IPS-NIHi7 (cell line): ENCODE data around the gene MDN1.

Experiments
- DNase-seq: peaks from one replicate; pipeline ENCODE4 v3.0.0; 2012; ENCODE audit warnings: mixed read lengths; ENCODE audit errors: extremely low spot score

Gene MDN1

DNA sequence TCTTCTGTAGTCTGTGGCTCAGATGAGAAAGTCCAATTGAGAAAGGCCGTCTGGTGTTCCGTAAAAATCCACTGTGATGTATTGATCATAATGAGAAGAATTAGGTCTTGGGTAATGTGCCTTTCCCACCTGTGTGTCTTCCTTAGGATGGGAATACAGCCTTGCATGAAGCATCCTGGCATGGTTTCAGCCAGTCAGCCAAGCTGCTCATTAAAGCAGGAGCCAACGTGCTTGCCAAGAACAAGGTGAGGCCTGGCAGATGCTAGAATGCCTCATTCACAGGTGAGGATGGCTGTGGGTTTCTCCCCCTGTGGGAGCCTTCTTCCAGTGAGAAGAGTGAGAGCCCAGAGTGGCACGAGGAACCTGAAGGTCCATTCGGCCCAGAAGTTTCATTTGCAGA, 213.7 kb downstream of the MDN1 start:
- no peak for DNase-seq

DNA sequence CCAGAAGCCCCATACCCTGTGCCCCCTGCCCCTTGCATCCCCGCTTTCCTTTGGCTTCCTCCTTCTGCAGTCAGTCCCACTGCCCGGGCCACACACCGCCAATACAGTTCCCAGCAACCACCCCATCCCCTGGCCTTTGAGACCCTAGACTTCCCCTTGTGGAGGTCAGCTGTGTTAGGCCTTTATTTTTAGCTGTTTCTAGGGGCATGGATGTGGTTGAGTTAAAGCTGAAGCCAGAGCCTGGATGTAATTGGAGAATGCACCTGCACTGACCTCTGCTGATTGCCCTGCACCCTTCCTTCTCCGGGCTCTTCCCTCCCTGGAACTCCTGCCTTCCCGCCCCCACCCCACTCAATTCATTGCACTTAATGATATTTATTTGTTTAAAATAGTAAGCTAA, 214.9 kb downstream of the MDN1 start:
- peak; percentile 25 for DNase-seq

DNA sequence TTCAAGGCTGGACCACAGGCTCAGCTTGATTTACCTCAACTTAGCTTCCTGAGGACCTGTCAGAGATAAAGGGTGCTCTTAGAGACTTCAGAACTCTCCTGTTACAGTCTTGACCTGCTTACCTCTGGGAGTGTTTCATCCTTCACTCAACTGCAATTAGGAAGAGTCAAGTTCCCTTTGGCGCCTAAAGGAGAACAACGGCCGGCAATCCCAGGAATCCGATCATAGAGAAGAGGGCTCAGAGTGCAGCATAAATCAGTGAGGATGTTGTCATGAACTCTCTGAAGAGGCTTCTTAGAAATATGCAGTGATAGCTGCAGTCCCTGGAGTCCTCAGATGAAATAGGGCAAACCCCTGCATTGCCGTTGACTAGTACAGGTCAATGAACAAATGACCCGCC, 217.4 kb downstream of the MDN1 start:
- no peak for DNase-seq

DNA sequence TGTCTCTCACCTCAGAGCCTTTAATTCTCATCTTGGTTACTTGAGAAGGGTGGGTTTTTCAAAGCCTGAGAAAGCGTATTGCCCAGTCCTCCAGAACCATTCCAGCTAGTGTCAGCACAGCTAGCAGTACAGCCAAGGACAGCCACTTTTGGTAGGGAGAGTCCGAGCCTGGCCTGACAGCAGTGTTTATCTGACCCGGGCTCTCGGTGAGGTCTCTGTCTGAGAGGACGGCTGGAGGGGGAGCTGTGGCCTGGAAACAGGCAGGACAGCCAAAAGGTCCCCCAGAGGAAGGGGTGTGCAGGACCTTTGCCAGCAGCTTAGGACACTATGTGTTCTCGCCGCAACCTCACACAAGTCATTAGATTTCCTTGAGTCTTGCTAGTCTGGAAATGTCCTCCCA, 219.9 kb downstream of the MDN1 start:
- no peak for DNase-seq

DNA sequence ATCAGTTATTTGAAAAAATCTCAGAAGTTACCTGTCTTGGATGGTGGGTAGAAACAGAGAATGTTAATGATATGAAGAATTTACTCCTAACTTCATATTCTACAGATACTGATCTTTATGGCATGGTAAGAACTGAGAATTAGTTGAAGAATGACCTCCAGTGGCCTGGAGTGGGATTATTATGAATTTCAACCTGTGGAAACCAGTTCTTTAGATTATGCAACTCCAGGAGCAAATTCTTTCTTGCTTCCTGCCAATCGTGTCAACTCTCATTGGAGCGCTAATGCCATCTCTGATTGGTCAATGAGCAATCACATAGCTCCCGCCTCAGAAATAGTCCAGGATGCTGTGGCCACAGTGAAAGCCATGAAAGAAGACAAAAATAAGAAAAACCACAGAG, 221.6 kb downstream of the MDN1 start:
- DNase-seq, result peak; percentile 43

DNA sequence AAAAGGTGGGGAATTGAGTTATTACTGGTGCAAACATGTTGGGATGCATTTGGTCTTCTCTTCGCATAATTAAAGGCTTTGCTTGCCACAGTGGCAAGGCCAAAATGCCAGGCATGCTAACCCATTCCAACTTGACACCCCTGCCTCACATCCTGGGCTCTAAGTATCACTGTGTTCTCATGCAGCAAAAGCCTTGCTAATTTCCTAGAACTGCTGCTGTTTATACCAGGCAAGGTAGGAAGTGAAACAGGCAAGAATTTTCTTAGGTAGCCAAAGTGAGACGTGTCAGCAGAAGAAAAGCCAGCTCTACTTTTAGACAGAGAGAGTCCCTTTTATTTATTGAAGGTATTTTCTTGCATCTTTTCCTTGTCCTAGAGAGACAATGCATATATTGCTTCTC, 222.2 kb downstream of the MDN1 start:
- no peak for DNase-seq

DNA sequence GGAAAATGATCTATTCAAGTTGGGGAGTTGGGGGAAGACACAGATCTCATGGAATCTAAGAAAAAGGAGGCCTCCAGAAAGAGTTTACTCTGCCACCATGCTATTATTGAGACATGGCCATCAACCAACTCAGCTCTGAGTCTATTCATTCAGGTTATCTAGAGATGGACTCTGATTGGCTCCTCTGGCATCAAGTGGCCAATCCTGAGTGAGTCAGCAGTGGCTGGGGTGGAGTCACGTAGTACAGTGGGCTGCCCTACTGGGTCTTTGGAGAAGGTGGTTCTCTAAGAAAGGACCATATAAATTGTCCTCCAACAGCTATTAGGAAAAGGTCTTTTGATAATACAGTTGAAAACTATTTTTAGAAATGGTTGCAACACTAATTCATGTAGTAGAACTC, 223.1 kb downstream of the MDN1 start:
- DNase-seq, result no peak

DNA sequence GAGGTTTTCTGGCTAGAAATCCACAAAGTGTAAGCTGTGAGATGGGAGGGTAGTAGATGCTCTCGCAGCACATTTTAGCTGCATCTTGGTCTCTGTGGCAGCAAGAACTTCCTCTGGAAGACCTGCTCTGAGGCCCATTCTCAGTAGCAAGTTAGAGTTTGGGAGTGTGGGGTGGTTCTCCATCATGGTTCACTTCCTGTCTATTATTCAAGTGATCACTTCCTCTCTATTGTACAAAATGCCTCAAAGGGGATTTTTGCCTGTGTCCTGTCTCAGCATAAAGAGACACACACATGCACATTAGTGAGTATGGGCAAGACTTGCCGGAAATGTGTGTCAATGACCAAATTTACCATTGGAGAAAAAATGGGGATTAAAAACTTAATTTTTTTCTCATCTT, 223.5 kb downstream of the MDN1 start:
- no peak for DNase-seq
